Esophagus muscularis mucosa (tissue), 3 donors: ENCODE data around the gene DLD.

Source experiments
- CTCF ChIP-seq, 3 experiments: fragments of 200-600 bp in 2 of 3; fragments of 450-650 bp in 1 of 3; sonication (generic) in 2 of 3; IDR thresholded peaks; one replicate each; pipeline ENCODE4 v1.5.1; 2017 to 2019; ENCODE audit warnings: antibody characterized with exemption in 3 of 3, mild to moderate bottlenecking in 2 of 3, moderate library complexity in 1 of 3
- POLR2A ChIP-seq: fragments of 450-650 bp; IDR thresholded peaks from one replicate; pipeline ENCODE4 v1.6.1; 2017; ENCODE audit warnings: antibody characterized with exemption, moderate library complexity, mild to moderate bottlenecking, low read depth
- POLR2AphosphoS5 ChIP-seq, 2 donors: sonication (generic); formaldehyde crosslinking; IDR thresholded peaks; one replicate each; pipeline ENCODE4 v1.6.1; 2017; ENCODE audit warnings: antibody characterized with exemption in 2 of 2

- TF ChIP-seq CTCF (IDR thresholded peaks at IDR 0.05): no peak
- no peak for TF ChIP-seq POLR2A
- TF ChIP-seq POLR2AphosphoS5 (IDR thresholded peaks at IDR 0.05): no peak
Measured at GRCh38 chr7:107865956-107866775, 24.8 kb upstream of the DLD start.
